Neuronal stem cell (in vitro differentiated cells): Measurements from ENCODE around the gene NEGR1.
A peak's percentile ranks its signal among the peaks of the same experiment; 100 is the strongest.

Experiments used
- DNase-seq: peaks from one replicate; pipeline ENCODE4 v3.0.0-alpha.2; 2013; ENCODE audit warnings: low spot score
- H2AFZ ChIP-seq: one replicate; pipeline ENCODE4 v1.6.1; 2013; ENCODE audit warnings: mild to moderate bottlenecking, low read length, inconsistent platforms
- H2AK5ac ChIP-seq: 2 replicates; pipeline ENCODE4 v1.6.1; 2013; ENCODE audit warnings: low read depth, mild to moderate bottlenecking, inconsistent platforms, low read length, moderate library complexity, mixed read lengths
- H2BK120ac ChIP-seq: 2 replicates; pipeline ENCODE4 v1.6.1; 2013; ENCODE audit warnings: low read depth, mild to moderate bottlenecking, inconsistent platforms, low read length, moderate library complexity, mixed read lengths
- H2BK12ac ChIP-seq: one replicate; pipeline ENCODE4 v1.6.1; 2013; ENCODE audit warnings: low read length, inconsistent platforms
- H2BK15ac ChIP-seq: 2 replicates; pipeline ENCODE4 v1.6.1; 2013; ENCODE audit warnings: mild to moderate bottlenecking, low read length, inconsistent platforms, mixed read lengths
- H2BK5ac ChIP-seq: one replicate; pipeline ENCODE4 v1.6.1; 2013; ENCODE audit warnings: inconsistent platforms, mild to moderate bottlenecking, low read length, moderate library complexity
- H3K14ac ChIP-seq: one replicate; pipeline ENCODE4 v1.6.1; 2013; ENCODE audit warnings: low read length, inconsistent platforms
- H3K18ac ChIP-seq: 2 replicates; pipeline ENCODE4 v1.6.1; 2013; ENCODE audit warnings: low read length, inconsistent platforms
- H3K23ac ChIP-seq: 2 replicates; pipeline ENCODE4 v1.6.1; 2013; ENCODE audit warnings: low read depth, mild to moderate bottlenecking, mixed read lengths, low read length, inconsistent platforms; ENCODE audit not compliant: poor library complexity
- H3K27ac ChIP-seq: replicated peaks from 3 replicates; pipeline ENCODE4 v1.5.1; 2013; ENCODE audit warnings: low read length, inconsistent platforms
- H3K27me3 ChIP-seq, 3 experiments: 2 replicates each; pipeline ENCODE4 v1.6.1; 2013; ENCODE audit warnings: low read length in 3 of 3, mild to moderate bottlenecking in 2 of 3, inconsistent platforms in 1 of 3, low read depth in 1 of 3, mixed read lengths in 1 of 3, moderate library complexity in 1 of 3; ENCODE audit not compliant: control insufficient read depth in 3 of 3, insufficient read depth in 3 of 3
- H3K36me3 ChIP-seq, 2 donors: replicated peaks in 1 of 2; 2 replicates each; pipeline ENCODE4 v1.6.1; 2013; ENCODE audit warnings: low read length in 2 of 2; ENCODE audit not compliant: control insufficient read depth in 2 of 2, insufficient read depth in 2 of 2
- H3K4ac ChIP-seq: 2 replicates; pipeline ENCODE4 v1.6.1; 2013; ENCODE audit warnings: inconsistent platforms, mild to moderate bottlenecking, low read length, moderate library complexity
- H3K4me1 ChIP-seq, 2 donors: 1 replicate in 1 of 2; 2 replicates in 1 of 2; pipeline ENCODE4 v1.6.1; 2013; ENCODE audit warnings: low read length in 2 of 2, low read depth in 1 of 2; ENCODE audit not compliant: control insufficient read depth in 2 of 2, insufficient read depth in 1 of 2
- H3K4me2 ChIP-seq: one replicate; pipeline ENCODE4 v1.6.1; 2013; ENCODE audit warnings: mild to moderate bottlenecking, low read length, inconsistent platforms; ENCODE audit not compliant: insufficient read depth, poor library complexity, severe bottlenecking
- H3K4me3 ChIP-seq, 2 donors: 2 replicates each; pipeline ENCODE4 v1.5.1; 2013; ENCODE audit warnings: low read length in 2 of 2, mild to moderate bottlenecking in 2 of 2, inconsistent platforms in 1 of 2, moderate library complexity in 1 of 2
- H3K79me1 ChIP-seq: one replicate; pipeline ENCODE4 v1.6.1; 2013; ENCODE audit warnings: low read depth, mild to moderate bottlenecking, inconsistent platforms, low read length, moderate library complexity
- H3K9ac ChIP-seq: one replicate; pipeline ENCODE4 v1.6.1; 2013; ENCODE audit warnings: mild to moderate bottlenecking, low read depth, low read length, inconsistent platforms; ENCODE audit not compliant: poor library complexity
- H3K9me3 ChIP-seq, 2 donors: replicated peaks in 1 of 2; 2 replicates each; pipeline versions ENCODE3 to v1.6.1; 2013; ENCODE audit warnings: low read length in 2 of 2, mild to moderate bottlenecking in 2 of 2, inconsistent platforms in 1 of 2, low read depth in 1 of 2, mixed read lengths in 1 of 2, moderate library complexity in 1 of 2; ENCODE audit not compliant: control insufficient read depth in 2 of 2, insufficient read depth in 1 of 2
- H4K8ac ChIP-seq: one replicate; pipeline ENCODE4 v1.6.1; 2013; ENCODE audit warnings: low read depth, mild to moderate bottlenecking, inconsistent platforms, low read length, moderate library complexity
- H4K91ac ChIP-seq: one replicate; pipeline ENCODE4 v1.6.1; 2013; ENCODE audit warnings: low read length, low read depth, mild to moderate bottlenecking, inconsistent platforms; ENCODE audit not compliant: poor library complexity
- WGBS, 2 donors: extraction: QIAGEN DNeasy Blood & Tissue Kit; methylation state at CpG; one replicate each; pipeline ENCODE4 v1.1.7; 2013; ENCODE audit warnings: missing lambda C conversion rate in 2 of 2, mixed read lengths in 1 of 2; ENCODE audit not compliant: insufficient read length in 2 of 2, insufficient replicate concordance in 1 of 2; ENCODE audit errors: extremely low coverage in 2 of 2; 5-methylcytosine and 5-hydroxymethylcytosine counted together

Gene NEGR1

DNA sequence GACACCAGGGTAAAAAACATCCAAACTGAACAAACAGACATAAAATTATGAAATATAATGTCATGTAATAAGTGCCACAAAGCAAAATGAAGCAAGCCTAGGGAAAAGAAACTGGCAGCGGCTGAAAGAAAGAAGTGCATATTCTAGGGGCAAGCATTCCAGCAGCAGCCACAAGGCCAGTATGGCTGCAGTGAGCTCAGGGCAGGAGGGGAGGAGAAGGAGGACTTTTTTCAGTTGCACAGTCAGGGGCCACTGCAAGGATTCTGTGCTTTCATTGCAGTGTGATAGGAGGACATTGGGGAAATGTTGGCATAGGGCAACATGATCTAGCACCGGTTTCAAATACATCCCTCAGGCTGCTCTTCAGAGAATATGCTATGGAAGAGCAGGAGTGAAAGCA is 263.8 kb downstream of the NEGR1 start:
- Histone ChIP-seq H3K36me3 (no peaks in the 10 kb centered on the region), H3K27me3 (no peaks in the 10 kb centered on the region), H3K4me2 (no peak overlapping the region), H3K9ac (no peak overlapping the region), H3K9me3 (no peaks in the 10 kb centered on the region), H2AFZ (peak overlapping the region; percentile 57), H3K23ac (no peak overlapping the region), H3K79me1 (no peaks in the 10 kb centered on the region), H2BK120ac (no peak overlapping the region), H3K4me3 (no peak overlapping the region), H2BK12ac (no peak overlapping the region), H3K27ac (no peak overlapping the region), H3K18ac (no peak overlapping the region), H3K4me1 (peaks cover 0 to 2% of the 10 kb centered on the region in 2 donors), H2AK5ac (no peak overlapping the region), H4K91ac (no peak overlapping the region), H4K8ac (no peak overlapping the region), H2BK15ac (no peak overlapping the region), H2BK5ac (no peak overlapping the region), H3K14ac (no peak overlapping the region), H3K4ac (no peak overlapping the region)
- WGBS, 2 donors = no CpG with 5 or more reads among the region's 2 CpGs
- no peak for DNase-seq

- no CpG with 5 or more reads among the region's 1 CpG for WGBS, 2 donors
- Histone ChIP-seq H3K4me3 (no peak overlapping the region), H2BK12ac (no peak overlapping the region), H3K14ac (no peak overlapping the region), H2BK120ac (no peak overlapping the region), H3K4me2 (no peak overlapping the region), H2AFZ (no peak overlapping the region), H3K9me3 (no peaks in the 10 kb centered on the region), H3K9ac (no peak overlapping the region), H3K79me1 (no peaks in the 10 kb centered on the region), H2AK5ac (no peak overlapping the region), H2BK5ac (no peak overlapping the region), H3K18ac (no peak overlapping the region), H4K8ac (no peak overlapping the region), H2BK15ac (no peak overlapping the region), H3K36me3 (no peaks in the 10 kb centered on the region), H3K23ac (no peak overlapping the region), H4K91ac (no peak overlapping the region), H3K27me3 (no peaks in the 10 kb centered on the region), H3K27ac (no peak overlapping the region), H3K4me1 (peaks cover 0 to 2% of the 10 kb centered on the region in 2 donors), H3K4ac (no peak overlapping the region)
- no peak for DNase-seq
Observed at GRCh38 chr1:72015006-72015405, 267.3 kb downstream of the NEGR1 start.

GRCh38 chr1:72013161-72013560 is 269.2 kb downstream of the NEGR1 start:
- Histone ChIP-seq H3K27ac (no peak overlapping the region), H3K36me3 (no peaks in the 10 kb centered on the region), H2AK5ac (no peak overlapping the region), H3K79me1 (no peaks in the 10 kb centered on the region), H3K27me3 (no peaks in the 10 kb centered on the region), H2AFZ (peak overlapping the region; percentile 13), H3K4me2 (no peak overlapping the region), H3K4ac (no peak overlapping the region), H2BK12ac (no peak overlapping the region), H3K4me1 (no peaks in the 10 kb centered on the region), H2BK15ac (no peak overlapping the region), H3K9me3 (no peaks in the 10 kb centered on the region), H2BK5ac (no peak overlapping the region), H3K4me3 (no peak overlapping the region), H3K14ac (no peak overlapping the region), H2BK120ac (no peak overlapping the region), H3K18ac (no peak overlapping the region), H4K8ac (no peak overlapping the region), H3K23ac (no peak overlapping the region), H4K91ac (no peak overlapping the region), H3K9ac (no peak overlapping the region)
- no peak for DNase-seq
- no CpG with 5 or more reads among the region's 1 CpG for WGBS, 2 donors

GRCh38 chr1:72011721-72012120 is 270.6 kb downstream of the NEGR1 start:
- Histone ChIP-seq H3K9ac (no peak overlapping the region), H3K9me3 (no peaks in the 10 kb centered on the region), H3K36me3 (no peaks in the 10 kb centered on the region), H4K91ac (no peak overlapping the region), H3K14ac (no peak overlapping the region), H3K18ac (no peak overlapping the region), H3K4me2 (no peak overlapping the region), H3K79me1 (no peaks in the 10 kb centered on the region), H3K4me1 (no peaks in the 10 kb centered on the region), H2AK5ac (no peak overlapping the region), H2BK12ac (no peak overlapping the region), H2BK5ac (no peak overlapping the region), H3K27ac (no peak overlapping the region), H3K4ac (no peak overlapping the region), H3K23ac (no peak overlapping the region), H4K8ac (no peak overlapping the region), H3K4me3 (no peak overlapping the region), H3K27me3 (no peaks in the 10 kb centered on the region), H2AFZ (no peak overlapping the region), H2BK120ac (no peak overlapping the region), H2BK15ac (no peak overlapping the region)
- no CpG with 5 or more reads among the region's 6 CpGs for WGBS, 2 donors
- DNase-seq = no peak
